NCI-H2227 (cell line): ENCODE measurements around the gene PLXNB3.

Experiments used
- DNase-seq: peaks from one replicate; lab custom pipeline; 2025; ENCODE audit not compliant: unreplicated experiment; lab: John Stamatoyannopoulos, UW

Gene PLXNB3

GRCh38 chrX:153773741-153774575 lies 9.9 kb downstream of the PLXNB3 start:
- no peak for DNase-seq

- DNase-seq = no peak
Observed at GRCh38 chrX:153774576-153775292, 10.7 kb downstream of the PLXNB3 start.

- no peak for DNase-seq
Observed at GRCh38 chrX:153775293-153776119, 11.5 kb downstream of the PLXNB3 start.

DNA sequence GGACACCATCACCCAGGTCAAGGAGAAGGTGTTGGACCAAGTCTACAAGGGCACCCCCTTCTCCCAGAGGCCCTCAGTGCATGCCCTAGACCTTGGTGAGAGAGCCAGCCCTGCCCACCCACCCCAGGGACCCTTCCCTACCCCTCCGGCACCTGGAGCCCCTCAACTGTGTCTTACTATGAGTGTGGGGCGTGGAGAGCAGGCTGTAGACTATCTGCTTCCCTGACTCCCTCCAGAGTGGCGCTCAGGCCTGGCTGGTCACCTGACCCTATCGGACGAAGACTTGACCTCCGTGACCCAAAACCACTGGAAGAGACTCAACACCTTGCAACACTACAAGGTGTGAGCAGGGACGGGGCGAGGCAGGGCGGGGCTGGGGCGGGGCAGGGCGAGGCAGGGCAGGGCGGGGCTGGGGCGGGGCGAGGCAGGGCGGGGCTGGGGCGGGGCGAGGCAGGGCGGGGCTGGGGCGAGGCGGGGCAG lies 12.1 kb downstream of the PLXNB3 start:
- DNase-seq = no peak

DNA sequence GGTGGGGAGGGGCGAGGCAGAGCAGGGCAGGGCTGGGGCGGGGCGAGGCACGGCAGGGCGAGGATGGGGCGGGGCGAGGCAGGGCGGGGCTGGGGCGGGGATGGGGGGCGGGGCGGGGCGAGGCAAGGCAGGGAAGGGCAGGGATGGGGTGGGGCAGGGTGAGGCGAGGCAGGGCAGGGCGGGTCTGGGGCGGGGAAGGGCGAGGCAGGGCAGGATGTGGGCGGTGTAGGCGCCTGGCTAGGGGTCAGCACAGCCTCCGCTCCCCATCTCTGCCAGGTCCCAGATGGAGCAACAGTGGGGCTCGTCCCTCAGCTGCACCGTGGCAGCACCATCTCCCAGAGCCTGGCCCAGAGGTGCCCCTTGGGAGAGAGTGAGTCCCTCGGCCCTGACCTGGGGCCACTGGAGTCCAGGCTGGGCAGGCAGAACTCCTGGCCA lies 12.6 kb downstream of the PLXNB3 start:
- DNase-seq = no peak

DNA sequence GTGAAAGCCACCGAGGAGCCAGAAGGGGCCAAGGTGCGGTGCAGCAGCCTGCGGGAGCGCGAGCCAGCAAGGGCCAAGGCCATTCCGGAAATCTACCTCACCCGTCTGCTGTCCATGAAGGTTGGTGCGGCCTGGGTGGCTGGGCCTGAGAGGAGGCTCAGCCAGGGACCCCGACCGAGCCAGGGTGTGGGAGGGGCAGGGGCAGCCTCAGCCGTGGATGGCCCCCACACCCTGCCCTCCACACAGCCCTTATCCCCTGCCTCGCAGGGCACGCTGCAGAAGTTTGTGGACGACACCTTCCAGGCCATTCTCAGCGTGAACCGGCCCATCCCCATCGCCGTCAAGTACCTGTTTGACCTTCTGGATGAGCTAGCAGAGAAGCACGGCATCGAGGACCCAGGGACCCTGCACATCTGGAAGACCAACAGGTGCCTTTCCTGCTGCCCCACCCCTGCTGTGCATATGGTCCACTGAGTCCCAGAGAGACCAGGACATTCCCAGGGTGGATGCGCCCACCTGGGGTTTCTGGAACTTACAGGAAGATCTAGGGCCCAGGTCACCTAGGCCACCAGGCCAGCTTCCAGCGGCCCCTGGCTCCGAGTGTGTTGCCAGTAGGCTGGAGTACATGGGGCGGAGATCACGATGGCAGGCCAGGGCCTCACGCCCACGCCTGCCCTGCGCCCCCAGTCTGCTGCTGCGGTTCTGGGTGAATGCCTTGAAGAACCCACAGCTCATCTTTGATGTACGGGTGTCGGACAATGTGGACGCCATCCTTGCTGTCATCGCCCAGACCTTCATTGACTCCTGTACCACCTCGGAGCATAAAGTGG lies 13.4 kb downstream of the PLXNB3 start:
- no peak for DNase-seq

GRCh38 chrX:153778181-153778580 lies 14.1 kb downstream of the PLXNB3 start:
- no peak for DNase-seq

DNA sequence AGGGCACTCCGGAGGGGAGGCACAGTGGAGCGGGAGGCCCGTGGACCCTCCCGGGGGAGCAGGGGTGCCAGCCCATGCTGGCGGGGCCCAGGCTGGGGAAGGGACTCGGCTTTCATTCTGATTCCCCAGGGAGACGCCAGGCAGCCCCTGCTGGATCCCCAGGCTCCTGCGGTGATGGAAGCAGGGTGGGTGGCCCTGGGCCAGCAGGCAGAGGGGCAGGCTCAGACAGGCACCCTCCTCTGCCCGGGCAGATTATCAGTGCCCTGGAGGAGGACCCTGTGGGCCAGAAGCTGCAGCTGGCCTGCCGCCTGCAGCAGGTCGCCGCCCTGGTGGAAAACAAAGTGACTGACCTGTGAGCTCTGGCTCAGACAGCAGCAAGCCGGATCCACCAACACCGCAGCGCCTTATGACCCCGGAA lies 14.6 kb downstream of the PLXNB3 start:
- DNase-seq = no peak

DNA sequence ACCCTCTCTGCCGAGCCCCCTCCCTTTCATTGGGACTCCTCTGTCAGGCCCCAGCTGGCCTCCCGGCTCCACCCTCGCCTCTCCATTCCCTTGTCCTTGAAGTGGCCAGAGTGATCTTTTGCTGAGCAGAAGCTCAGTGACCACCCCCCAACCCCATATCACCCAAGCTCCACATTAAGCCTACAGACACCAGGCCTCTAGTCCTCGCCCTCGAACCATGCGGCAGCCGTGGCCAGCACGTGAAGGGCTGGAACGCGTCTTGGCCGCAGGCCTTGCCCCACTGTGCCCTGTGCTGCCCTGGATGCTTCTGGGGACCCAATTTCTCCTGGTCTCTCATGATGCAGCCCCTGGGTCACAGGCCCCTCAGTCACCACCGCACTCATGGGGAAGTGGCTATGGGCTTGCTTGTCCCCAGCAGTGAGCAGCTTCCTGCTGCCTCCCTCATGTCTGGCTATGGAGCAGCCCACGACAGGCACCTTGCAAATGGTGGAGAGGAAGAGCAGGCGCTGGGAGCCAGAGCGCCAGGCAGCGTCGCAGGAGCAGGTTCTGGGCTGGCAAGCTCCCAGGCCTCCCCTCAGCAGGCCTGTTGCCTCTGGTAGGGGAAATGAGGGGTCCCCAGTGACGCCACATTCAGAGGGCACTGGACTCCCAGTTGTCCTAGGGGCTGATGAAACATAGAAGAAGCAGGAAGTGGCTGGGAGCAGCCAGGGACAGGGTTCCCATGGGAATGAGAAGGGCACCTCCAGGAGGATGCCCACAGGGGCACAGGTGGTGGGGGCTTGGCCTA lies 16.0 kb downstream of the PLXNB3 start:
- no peak for DNase-seq

DNA sequence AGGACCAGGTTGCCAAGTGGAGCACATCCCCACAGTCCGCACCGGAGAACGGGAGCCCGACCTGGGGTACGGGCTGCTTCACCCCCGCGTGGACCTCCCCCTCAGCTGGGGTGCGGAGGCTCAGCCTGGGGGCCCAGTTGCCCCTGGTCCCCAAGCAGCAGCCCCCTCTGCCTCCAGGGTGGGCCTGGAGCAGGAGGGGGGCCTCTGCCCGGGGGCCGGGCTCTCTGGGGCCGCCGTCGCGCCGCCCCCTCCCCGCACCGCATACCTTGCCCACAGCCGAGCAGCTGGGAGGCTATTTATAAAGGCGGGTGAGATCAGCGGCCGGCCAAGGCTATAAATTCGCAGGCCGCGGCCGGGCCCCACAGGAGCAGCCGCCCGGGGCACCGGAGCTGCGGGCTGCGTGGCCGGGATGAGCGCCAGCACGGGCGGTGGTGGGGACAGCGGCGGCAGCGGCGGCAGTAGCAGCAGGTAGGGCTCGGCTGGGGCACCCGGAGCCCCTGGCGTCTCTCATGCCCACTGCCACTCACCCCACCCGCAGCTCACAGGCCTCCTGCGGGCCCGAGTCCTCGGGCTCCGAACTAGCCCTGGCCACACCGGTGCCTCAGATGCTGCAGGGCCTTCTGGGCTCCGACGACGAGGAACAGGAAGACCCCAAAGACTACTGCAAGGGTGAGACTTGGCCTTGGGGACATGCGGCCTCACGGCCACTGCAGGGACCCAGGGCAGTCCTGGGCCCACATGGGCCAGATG lies 16.8 kb downstream of the PLXNB3 start, which contains the start of gene SRPK3:
Gene SRPK3 (plus strand): TSS at position 364 of the 750 bp plus-strand sequence. CDS start 46 bp downstream, at position 410.
- DNase-seq = peak; percentile 32

DNA sequence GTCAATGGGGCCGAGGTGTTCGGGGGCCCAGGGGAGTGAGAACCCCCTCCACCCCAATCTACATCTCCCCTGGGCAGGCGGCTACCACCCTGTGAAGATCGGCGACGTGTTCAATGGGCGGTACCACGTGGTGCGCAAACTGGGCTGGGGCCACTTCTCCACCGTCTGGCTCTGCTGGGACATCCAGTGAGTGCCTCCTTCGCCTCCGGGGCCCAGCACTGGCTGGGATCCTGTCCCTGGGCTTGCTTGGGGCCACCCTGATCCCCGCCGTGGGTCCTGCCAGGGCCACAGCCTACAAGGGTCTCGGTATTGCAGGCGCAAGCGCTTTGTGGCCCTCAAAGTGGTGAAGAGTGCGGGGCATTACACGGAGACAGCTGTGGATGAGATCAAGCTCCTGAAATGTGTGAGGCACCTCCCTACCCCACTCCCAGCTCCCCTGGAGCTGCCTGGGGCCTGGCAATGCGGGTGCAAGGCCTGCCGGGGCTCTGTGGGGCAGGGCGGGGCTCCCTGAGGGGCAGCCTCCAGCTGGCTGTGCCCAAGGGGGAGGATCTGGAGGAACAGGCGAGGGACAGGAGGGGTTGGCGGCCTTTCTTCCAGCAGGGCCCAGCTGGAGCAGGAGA lies 17.5 kb downstream of the PLXNB3 start:
- DNase-seq = no peak

- peak; percentile 27 for DNase-seq
Observed at GRCh38 chrX:153782313-153782712, 18.3 kb downstream of the PLXNB3 start.

- no peak for DNase-seq
Observed at GRCh38 chrX:153782871-153783270, 18.8 kb downstream of the PLXNB3 start.

DNA sequence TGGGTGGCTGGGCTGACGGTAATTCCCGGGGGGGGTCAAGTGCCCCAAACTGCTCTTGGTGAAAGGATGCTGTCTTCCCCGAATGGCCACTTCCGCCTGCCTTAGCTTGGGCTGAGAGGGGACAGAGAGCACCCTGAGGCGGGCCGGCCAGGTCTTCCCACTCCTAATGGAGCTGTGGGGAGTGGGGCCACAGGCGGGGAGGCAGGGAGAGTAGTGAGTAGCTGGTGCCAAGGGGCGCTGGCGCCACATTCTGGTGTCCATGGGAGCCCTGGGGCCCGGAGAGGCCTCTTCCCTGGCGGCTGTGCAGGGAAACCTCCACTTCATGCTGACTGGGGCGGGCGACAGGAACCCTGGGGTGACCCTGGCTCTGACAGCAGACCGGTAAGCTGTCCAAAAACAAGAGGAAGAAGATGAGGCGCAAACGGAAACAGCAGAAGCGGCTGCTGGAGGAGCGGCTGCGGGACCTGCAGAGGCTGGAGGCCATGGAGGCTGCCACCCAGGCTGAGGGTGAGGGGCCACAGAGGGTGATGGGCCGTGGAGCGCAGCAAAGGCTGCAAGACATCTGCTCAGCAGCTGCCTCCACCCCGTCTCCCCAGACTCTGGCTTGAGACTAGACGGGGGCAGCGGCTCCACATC lies 19.4 kb downstream of the PLXNB3 start:
- DNase-seq = no peak

DNA sequence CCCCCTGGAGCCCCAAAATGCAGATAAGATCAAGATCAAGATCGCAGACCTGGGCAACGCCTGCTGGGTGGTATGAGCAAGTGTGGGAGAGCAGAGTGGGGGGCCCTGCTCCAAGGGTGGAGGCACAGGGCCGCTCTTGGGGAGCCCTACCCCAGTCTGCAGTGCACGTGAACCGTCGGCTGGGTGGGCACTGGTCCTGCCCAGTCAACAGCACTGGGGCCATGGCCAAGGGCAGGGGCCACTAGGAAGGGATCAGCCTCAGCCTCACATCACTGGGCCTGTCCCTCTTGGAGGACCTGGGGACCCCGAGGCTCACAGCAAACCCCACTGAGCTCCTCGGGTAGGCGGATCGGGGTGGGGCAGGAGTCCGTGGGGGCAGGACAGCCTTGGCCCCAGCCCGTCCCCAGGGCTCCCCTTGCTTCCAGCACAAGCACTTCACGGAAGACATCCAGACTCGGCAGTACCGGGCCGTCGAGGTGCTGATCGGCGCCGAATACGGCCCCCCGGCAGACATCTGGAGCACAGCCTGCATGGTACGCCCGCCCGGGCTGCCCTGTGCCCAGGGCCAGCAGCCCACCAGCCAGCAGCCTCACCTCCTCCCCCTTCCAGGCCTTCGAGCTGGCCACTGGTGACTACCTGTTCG lies 20.4 kb downstream of the PLXNB3 start:
- no peak for DNase-seq

DNA sequence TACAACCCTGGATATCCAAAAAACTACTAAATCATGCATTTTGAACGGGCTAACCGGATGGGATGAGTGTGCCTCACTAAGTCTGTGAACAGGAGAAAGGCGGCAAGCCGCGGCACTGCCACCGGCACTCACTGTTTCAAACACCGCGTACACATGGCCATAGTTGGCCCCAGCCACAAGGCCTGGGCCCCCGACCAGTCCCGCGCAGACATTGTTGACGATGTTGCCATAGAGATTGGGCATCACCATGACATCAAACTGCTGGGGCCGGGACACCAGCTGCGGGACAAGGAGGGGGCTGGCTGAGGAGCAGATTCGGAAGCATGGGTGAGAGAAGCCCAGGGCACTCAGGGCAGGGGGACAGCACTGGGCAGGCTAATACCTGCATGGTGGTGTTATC lies 22.6 kb downstream of the PLXNB3 start:
- no peak for DNase-seq

DNA sequence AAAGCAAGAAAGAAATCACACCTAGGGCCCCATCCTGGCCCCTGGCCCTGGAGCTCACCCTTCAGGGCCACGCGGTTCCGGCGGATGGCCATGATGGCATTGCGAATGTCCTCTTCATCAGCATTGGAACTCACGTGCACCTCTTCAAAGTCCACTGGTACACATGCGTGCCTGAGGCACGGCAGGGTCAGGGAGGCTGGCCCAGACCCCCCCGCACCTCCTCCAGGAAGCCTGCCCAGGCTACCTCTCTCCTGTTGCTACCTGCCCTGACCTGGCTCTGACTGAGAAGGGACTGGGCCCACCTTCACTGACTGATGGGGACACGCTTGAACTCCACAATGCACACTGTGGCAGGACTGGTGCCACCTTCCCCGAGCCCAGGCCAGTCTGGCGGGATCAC lies 25.6 kb downstream of the PLXNB3 start:
- no peak for DNase-seq
